Cerebellar nuclear complex (tissue), 1 donor: ENCODE results near the gene AFMID.

Source experiments
- DNase-seq, 2 experiments: peaks; one replicate each; lab custom pipeline; 2025; lab: John Stamatoyannopoulos, UW

Gene AFMID

DNA sequence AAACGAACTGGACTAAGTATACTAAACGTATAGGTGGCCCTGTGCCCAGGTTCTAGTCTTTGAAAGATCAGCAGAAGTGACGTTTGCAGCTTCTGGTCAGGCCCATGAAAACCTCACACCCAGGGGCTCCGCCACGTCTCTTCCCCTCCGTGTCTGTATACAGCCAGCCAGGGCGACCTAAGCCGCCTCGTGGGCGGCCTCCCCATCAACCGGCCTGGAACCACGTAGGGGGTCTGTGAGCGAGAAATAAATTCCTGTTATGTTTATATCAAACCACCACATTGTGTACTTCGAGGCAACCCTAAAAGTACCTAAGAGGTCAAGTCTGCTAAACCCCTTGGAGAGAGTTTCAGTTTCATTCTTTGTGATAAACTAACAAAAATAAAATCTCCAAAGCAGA is 7.1 kb upstream of the AFMID start:
- DNase-seq, result no peak

DNA sequence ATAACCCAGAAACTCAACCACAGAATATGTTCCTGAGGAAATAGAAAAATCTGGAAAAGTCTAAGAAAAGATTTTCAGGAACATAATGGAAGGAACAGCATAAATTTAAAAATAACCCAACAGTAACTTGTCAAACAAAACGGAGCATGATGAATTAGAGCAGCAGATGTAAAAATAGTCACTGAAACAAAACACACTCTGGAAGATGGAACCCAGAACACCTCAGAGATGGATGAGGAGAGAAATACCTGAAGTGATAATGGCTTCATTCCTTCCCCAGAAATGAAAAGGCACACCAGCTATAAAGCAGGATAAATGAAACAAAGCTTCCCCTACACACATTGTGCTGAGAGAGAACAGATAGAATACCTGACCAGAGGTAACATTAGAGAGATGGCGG is 6.7 kb upstream of the AFMID start:
- DNase-seq, result no peak

- DNase-seq, result no peak
Measured at GRCh38 chr17:78182504-78182903, 4.7 kb upstream of the AFMID start.

DNA sequence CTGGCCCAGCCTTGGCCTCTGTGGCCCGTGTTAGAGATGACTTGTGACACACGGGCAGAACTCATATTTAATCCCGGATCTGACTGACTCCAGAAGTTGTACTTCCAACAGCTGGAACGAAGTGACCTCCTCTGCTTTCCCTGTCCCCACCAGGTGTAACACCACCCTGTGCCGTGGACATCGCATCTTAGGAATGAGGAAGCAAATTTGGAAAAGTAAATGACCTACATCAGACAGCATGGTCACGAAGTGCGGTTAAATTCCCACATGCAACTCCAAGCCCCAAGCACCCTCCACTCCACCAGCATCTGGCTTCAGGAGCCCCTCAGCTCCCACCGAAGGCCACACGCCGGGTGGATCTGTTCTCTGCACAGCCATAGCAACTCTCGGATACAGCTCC is 3.2 kb upstream of the AFMID start:
- no peak for DNase-seq

- DNase-seq, result no peak
Measured at GRCh38 chr17:78184351-78184750, 2.8 kb upstream of the AFMID start.

- DNase-seq, result no peak
Measured at GRCh38 chr17:78184868-78185267, 2.3 kb upstream of the AFMID start.

GRCh38 chr17:78185981-78186691 is 1.0 kb upstream of the AFMID start:
- DNase-seq, result no peak

DNA sequence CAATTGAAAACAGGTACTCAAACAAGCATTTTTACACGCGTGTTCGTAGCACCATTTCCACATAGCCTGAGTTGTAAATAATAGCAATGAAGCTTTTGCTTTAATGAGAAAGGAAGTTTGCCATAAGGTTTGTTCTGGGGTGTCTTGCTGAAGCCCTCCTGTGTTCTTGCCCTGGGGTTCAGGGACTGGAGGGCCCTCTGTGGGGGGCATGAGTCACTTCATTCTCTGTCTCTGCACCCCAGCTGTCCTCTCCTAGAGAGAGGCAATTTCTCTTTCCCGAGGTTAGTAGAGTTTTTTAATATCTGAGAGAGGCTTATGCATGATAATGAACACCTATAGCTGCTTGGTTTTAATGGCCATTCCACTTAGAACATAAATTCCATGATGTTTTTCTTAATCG is 9.6 kb downstream of the AFMID start:
- no peak for DNase-seq

GRCh38 chr17:78197147-78197832 is 10.1 kb downstream of the AFMID start:
- peak in 1 of 2 experiments; percentile 61 for DNase-seq

DNA sequence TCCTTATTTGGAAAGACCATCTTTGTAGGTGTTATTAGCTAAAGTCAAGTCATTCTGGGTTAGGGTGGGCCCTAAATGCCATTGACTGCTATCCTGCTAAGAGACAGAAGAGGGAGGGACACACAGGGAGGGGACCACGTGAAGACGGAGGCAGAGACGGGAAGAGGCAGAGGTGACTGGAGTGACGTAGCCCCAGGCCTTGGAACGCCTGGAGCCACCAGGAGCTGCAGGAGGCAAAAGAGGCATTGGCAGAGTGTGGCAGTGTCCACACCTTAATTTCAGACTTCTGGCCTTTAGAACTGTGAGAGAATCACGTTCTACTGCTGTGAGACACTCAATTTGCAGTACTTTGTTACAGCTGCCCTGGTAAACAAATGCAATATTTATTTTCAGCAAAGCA is 13.3 kb downstream of the AFMID start:
- DNase-seq, result no peak

GRCh38 chr17:78202666-78203065 is 15.5 kb downstream of the AFMID start:
- DNase-seq, result no peak

DNA sequence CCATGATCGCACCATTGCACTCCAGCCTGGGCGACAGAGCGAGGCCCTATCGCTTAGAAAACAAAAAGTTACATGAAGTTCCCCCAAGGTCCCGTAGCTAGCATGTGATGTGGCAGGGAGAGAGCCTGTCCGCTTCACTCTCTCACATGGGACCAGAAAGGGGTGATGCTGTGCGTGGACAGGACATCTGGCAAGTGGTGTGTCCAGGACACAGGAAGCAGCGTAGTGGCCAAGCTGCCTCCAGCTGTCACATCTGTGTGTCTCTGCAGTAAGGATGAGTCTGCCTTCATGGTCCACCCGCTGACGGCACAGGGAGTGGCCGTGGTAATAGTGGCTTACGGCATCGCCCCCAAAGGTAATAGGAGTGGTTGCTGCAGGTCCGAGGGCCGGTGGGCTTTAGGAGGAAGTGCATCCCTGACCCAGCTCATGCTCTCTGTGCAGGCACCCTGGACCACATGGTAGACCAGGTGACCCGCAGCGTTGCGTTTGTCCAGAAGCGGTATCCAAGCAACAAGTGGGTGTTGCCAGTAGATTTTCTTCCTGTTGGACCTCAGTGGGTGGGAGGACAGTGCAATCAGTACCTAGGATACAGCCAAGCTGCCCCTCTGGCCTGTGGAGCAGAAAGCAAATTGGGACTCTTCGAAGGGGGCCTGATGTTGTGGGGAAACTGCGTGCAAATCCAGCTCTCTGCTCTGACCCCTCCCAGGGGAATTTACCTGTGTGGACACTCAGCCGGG is 17.4 kb downstream of the AFMID start:
- DNase-seq, result no peak

GRCh38 chr17:78205124-78205775 is 18.1 kb downstream of the AFMID start:
- no peak for DNase-seq

GRCh38 chr17:78206298-78206697 is 19.1 kb downstream of the AFMID start:
- DNase-seq, result no peak

DNA sequence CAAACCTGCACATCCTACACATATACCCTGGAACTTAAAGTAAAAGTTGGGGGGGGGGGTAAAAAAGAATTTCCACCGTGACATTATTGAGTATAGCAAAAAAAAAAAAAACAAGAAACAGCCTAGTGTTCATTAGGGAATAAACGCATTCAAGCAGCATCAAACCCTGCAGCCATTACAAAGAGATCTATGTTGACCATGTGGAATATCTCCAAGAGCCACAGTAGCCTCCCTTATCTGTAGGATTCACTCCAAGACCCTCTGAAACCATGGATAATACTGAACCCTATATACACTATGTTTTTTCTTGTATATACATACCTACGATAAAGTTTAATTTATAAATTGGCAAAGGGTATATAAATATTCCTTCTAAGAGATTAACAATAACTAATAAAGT is 21.3 kb downstream of the AFMID start:
- no peak for DNase-seq

DNA sequence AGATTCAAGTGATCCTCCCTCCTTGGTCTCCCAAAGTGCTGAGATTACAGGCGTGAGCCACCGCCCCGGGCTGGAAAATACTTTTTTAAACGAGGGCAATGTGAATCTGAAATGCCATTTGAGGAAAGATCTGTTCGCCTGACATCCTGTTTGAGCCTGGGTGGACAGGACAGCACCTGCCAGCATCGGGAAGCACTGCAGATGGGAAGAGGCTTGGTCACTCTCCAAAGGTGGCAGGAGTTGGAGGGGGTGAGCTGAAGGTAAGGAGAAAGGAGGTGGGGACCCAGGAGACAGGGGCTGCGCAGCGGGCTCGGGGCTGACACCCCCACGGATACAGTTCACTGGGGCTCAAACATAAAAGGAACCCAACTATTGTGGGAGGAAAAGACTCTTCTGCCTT is 22.9 kb downstream of the AFMID start:
- DNase-seq, result peak in 1 of 2 experiments; percentile 22

DNA sequence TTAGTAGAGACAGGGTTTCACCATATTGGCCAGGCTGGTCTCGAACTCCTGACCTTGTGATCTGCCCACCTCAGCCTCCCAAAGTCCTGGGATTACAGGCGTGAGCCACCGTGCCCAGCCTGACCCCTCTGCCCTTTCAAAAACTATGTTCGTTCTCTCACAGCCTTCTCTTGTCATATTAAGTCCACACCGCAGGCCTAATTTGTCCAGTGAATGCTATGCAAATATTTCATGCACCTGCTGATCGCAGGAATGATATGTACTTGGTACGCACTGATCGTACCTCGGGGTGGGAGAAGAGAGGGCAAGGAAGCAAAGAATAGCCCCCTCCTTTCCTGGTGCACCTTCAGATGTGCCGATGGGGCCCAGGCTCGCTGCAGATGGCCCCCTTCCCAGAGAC is 23.9 kb downstream of the AFMID start:
- DNase-seq, result no peak

GRCh38 chr17:78214016-78214705 is 27.0 kb downstream of the AFMID start, which contains the start of gene BIRC5:
TSS of gene BIRC5 (plus strand) at chr17:78214253. CDS start at chr17:78214317, 64 bp downstream.
- peak in 1 of 2 experiments; percentile 15 for DNase-seq

DNA sequence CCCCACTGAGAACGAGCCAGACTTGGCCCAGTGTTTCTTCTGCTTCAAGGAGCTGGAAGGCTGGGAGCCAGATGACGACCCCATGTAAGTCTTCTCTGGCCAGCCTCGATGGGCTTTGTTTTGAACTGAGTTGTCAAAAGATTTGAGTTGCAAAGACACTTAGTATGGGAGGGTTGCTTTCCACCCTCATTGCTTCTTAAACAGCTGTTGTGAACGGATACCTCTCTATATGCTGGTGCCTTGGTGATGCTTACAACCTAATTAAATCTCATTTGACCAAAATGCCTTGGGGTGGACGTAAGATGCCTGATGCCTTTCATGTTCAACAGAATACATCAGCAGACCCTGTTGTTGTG is 27.5 kb downstream of the AFMID start:
- no peak for DNase-seq

DNA sequence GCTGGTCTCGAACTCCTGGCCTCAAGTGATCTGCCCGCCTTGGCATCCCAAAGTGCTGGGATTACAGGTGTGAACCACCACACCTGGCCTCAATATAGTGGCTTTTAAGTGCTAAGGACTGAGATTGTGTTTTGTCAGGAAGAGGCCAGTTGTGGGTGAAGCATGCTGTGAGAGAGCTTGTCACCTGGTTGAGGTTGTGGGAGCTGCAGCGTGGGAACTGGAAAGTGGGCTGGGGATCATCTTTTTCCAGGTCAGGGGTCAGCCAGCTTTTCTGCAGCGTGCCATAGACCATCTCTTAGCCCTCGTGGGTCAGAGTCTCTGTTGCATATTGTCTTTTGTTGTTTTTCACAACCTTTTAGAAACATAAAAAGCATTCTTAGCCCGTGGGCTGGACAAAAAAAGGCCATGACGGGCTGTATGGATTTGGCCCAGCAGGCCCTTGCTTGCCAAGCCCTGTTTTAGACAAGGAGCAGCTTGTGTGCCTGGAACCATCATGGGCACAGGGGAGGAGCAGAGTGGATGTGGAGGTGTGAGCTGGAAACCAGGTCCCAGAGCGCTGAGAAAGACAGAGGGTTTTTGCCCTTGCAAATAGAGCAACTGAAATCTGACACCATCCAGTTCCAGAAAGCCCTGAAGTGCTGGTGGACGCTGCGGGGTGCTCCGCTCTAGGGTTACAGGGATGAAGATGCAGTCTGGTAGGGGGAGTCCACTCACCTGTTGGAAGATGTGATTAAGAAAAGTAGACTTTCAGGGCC is 32.4 kb downstream of the AFMID start:
- DNase-seq, result no peak

- DNase-seq, result no peak
Measured at GRCh38 chr17:78223061-78223460, 35.9 kb downstream of the AFMID start.
